WTC11 (cell line): ENCODE measurements around the gene FCER1G. TPM values are rescaled to one million over a fixed set of nuclear protein-coding genes. Genes with fewer than 3 reads are reported as not detected.

Experiments used
- ATAC-seq: fragments of 200-7000 bp; cut with Tn5 transposase; 2 replicates; pipeline ENCODE4 v1.10.0; 2021; ENCODE audit warnings: mild to moderate bottlenecking, moderate library complexity
- CTCF ChIA-PET: fragments of 300-600 bp; sonication (Branson Sonifier 250); formaldehyde crosslinking; loops from one replicate; lab custom pipeline; 2021; ENCODE audit warnings: antibody characterized with exemption; lab: Charles Lee
- POLR2A ChIA-PET: fragments of 350-600 bp; sonication (Branson Sonifier 250); formaldehyde crosslinking; loops from one replicate; lab custom pipeline; 2021; ENCODE audit warnings: antibody characterized with exemption; lab: Charles Lee
- DNase-seq: peaks from one replicate; pipeline ENCODE4 v3.0.0; 2021; ENCODE audit warnings: low spot score
- H3K27ac Mint-ChIP-seq: 2 replicates; pipeline ENCODE4 v1.8.0; 2021; ENCODE audit warnings: mixed read lengths
- H3K27me3 Mint-ChIP-seq: 2 replicates; pipeline ENCODE4 v1.8.0; 2021; ENCODE audit warnings: low read depth, mild to moderate bottlenecking, moderate library complexity, mixed read lengths
- H3K36me3 Mint-ChIP-seq: 2 replicates; pipeline ENCODE4 v1.8.0; 2021; ENCODE audit warnings: mixed read lengths
- H3K4me1 Mint-ChIP-seq: 2 replicates; pipeline ENCODE4 v1.8.0; 2022; ENCODE audit warnings: mixed read lengths
- H3K4me3 Mint-ChIP-seq: 2 replicates; pipeline ENCODE4 v1.8.0; 2021; ENCODE audit warnings: mild to moderate bottlenecking, moderate library complexity, mixed read lengths
- H3K9me3 Mint-ChIP-seq: 2 replicates; pipeline ENCODE4 v1.8.0; 2021; ENCODE audit warnings: mixed read lengths
- EMX1 ChIP-seq: fragments of 250-450 bp; sonication (Bioruptor Pico); IDR thresholded peaks from 2 replicates; pipeline ENCODE4 v1.8.0; 2021; ENCODE audit warnings: mild to moderate bottlenecking
- FOXK1 ChIP-seq: sonication (generic); formaldehyde crosslinking; IDR thresholded peaks from 2 replicates; pipeline ENCODE4 v1.8.0; 2022; ENCODE audit warnings: mild to moderate bottlenecking, moderate library complexity, missing genetic modification reagents
- KAT7 ChIP-seq: sonication (generic); formaldehyde crosslinking; IDR thresholded peaks from 2 replicates; pipeline ENCODE4 v1.8.1; 2023; ENCODE audit warnings: missing genetic modification reagents, mild to moderate bottlenecking, borderline replicate concordance
- NFE2L1 ChIP-seq: sonication (generic); formaldehyde crosslinking; IDR thresholded peaks from 2 replicates; pipeline ENCODE4 v1.8.1; 2023; ENCODE audit warnings: missing genetic modification reagents
- NFYB ChIP-seq: sonication (generic); formaldehyde crosslinking; conservative IDR thresholded peaks from 2 replicates; pipeline ENCODE4 v1.8.0; 2022; ENCODE audit warnings: low read depth, missing genetic modification reagents
- NR2C2 ChIP-seq: sonication (generic); formaldehyde crosslinking; IDR thresholded peaks from 2 replicates; pipeline ENCODE4 v1.8.0; 2022; ENCODE audit warnings: mild to moderate bottlenecking, missing genetic modification reagents
- SP1 ChIP-seq: sonication (generic); formaldehyde crosslinking; conservative IDR thresholded peaks from 2 replicates; pipeline ENCODE4 v1.8.1; 2022; ENCODE audit warnings: missing genetic modification reagents
- TEAD1 ChIP-seq: sonication (generic); formaldehyde crosslinking; IDR thresholded peaks from 2 replicates; pipeline ENCODE4 v1.8.0; 2022; ENCODE audit warnings: mild to moderate bottlenecking, missing genetic modification reagents
- ZNF396 ChIP-seq: fragments of 250-450 bp; sonication (Bioruptor Pico); IDR thresholded peaks from 2 replicates; pipeline ENCODE4 v1.8.0; 2021; ENCODE audit warnings: mild to moderate bottlenecking, moderate library complexity, borderline replicate concordance
- ZNF416 ChIP-seq: fragments of 250-450 bp; sonication (Bioruptor Pico); IDR thresholded peaks from 2 replicates; pipeline ENCODE4 v1.9.0; 2021; ENCODE audit warnings: mild to moderate bottlenecking, inconsistent platforms
- ZNF423 ChIP-seq: fragments of 250-450 bp; sonication (Bioruptor Pico); IDR thresholded peaks from 2 replicates; pipeline ENCODE4 v2.1.2; 2022; ENCODE audit warnings: mild to moderate bottlenecking, moderate library complexity
- total RNA-seq: library from RNA; stranded (reverse); gene quantifications from 3 replicates; pipeline ENCODE4 v1.2.3, GENCODE V29; 2021
- TF ChIP-seq, protein P1 (sequence below): fragments of 250-450 bp; sonication (Bioruptor Pico); IDR thresholded peaks from 2 replicates; pipeline ENCODE4 v1.9.0; 2021; ENCODE audit warnings: mild to moderate bottlenecking
- TF ChIP-seq, protein P2 (sequence below): fragments of 250-450 bp; sonication (Bioruptor Pico); IDR thresholded peaks from 2 replicates; pipeline ENCODE4 v2.1.2; 2022; ENCODE audit warnings: mild to moderate bottlenecking, moderate library complexity
- TF ChIP-seq, protein P3 (sequence below): fragments of 250-450 bp; sonication (Bioruptor Pico); IDR thresholded peaks from 2 replicates; pipeline ENCODE4 v1.9.0; 2021; ENCODE audit warnings: mild to moderate bottlenecking
- TF ChIP-seq, protein P4 (sequence below): sonication (generic); formaldehyde crosslinking; IDR thresholded peaks from 2 replicates; pipeline ENCODE4 v1.8.0; 2023; ENCODE audit warnings: missing genetic modification reagents, mild to moderate bottlenecking, borderline replicate concordance
- TF ChIP-seq, protein P5 (sequence below): sonication (generic); formaldehyde crosslinking; IDR thresholded peaks from 2 replicates; pipeline ENCODE4 v1.8.1; 2023; ENCODE audit warnings: mild to moderate bottlenecking, missing genetic modification reagents, moderate library complexity

FCER1G gene
- total RNA-seq, 1 experiment from 2014 or later, result 0.85 TPM

DNA sequence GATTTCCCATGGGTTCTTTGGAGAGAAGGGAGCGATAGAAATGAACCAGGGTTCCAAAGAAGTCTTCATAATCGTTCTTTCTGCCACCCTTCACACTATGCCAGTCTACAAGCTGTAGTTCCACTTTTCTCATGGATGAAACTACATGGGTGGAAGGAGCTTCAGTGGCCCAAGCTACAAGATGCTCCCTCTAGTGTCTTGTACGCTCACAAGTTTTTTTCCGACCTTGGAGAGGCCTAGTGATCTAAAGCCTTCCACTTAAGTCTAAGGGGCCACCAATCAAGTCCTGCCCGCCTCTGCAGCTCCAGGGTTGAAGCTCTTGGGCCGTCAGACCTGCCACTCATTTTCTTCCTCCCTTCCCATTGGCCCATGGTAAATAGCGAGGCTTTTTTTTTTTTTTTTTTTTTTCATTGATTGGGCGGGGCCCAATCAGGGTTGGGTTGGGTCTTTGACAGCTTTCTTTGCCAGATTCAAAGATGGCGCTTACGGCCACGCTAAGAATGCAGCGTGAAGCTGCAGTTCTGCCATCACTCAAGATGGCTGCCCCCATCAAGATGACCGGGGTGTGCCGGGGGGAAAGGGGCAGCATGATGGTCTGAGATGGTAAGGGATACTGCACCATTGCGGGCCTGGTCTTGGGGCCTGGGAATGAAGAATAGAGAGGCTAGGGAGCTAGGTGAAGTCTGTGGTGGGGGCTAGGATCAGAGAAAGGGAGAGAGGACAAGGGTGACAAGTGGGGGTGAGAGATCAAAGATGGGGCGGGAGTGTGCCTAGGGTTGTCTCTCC, 10.6 kb downstream of the FCER1G start, which contains the start of gene TOMM40L:
TSS of gene TOMM40L (plus strand) at position 527 of the 786 bp plus-strand sequence. CDS start 430 bp downstream, outside the sequence.
- ChIA-PET POLR2A (interaction anchor here (0.6 to 2.2 kb wide), 14 partner anchors 9 to 164 kb away, joined by 3 to 18 read pairs (median 4); partner anchors contain the start of genes ADAMTS4, DEDD, NDUFS2 and PPOX), CTCF (interaction anchor here (0.6 to 5.1 kb wide), 47 partner anchors 9 to 1565 kb away, joined by 3 to 107 read pairs (median 5); partner anchors contain the start of genes ADAMTS4, B4GALT3, F11R and FCER1G)
- Mint-ChIP-seq H3K36me3 (peaks cover 10% of the 10 kb centered on the region), H3K4me1 (peaks cover 28% of the 10 kb centered on the region), H3K27ac (peak within 1 kb of the TSS; percentile 98), H3K27me3 (no peaks in the 10 kb centered on the region), H3K9me3 (no peaks in the 10 kb centered on the region), H3K4me3 (peak within 1 kb of the TSS; percentile 100)
- TF ChIP-seq SP1 (CRISPR knock-in tag), result peak; percentile 49
- 0 out of 2 replicates have a peak, but pooled peaks have one; percentile 38 for TF ChIP-seq NFE2L1 (CRISPR knock-in tag)
- TF ChIP-seq, protein P1, sequence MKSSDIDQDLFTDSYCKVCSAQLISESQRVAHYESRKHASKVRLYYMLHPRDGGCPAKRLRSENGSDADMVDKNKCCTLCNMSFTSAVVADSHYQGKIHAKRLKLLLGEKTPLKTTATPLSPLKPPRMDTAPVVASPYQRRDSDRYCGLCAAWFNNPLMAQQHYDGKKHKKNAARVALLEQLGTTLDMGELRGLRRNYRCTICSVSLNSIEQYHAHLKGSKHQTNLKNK (CRISPR knock-in tag), result 0 out of 2 replicates have a peak, but pooled peaks have one; percentile 28
- 0 out of 2 replicates have a peak, but pooled peaks have one; percentile 39 for TF ChIP-seq TEAD1 (CRISPR knock-in tag)
- peak; percentile 76 for TF ChIP-seq NFYB (CRISPR knock-in tag)
- TF ChIP-seq, protein P2, sequence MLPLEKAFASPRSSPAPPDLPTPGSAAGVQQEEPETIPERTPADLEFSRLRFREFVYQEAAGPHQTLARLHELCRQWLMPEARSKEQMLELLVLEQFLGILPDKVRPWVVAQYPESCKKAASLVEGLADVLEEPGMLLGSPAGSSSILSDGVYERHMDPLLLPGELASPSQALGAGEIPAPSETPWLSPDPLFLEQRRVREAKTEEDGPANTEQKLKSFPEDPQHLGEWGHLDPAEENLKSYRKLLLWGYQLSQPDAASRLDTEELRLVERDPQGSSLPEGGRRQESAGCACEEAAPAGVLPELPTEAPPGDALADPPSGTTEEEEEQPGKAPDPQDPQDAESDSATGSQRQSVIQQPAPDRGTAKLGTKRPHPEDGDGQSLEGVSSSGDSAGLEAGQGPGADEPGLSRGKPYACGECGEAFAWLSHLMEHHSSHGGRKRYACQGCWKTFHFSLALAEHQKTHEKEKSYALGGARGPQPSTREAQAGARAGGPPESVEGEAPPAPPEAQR, result no peak
- no peak for TF ChIP-seq ZNF396
- peak; percentile 46; the same call in 1 of the 2 replicates for TF ChIP-seq FOXK1 (CRISPR knock-in tag)
- TF ChIP-seq ZNF416 (CRISPR knock-in tag), result 0 out of 2 replicates have a peak, but pooled peaks have one; percentile 78
- peak; percentile 52; the same call in 1 of the 2 replicates for TF ChIP-seq ZNF423 (CRISPR knock-in tag)
- DNase-seq, result peak; percentile 88
- ATAC-seq, result peak; percentile 94

DNA sequence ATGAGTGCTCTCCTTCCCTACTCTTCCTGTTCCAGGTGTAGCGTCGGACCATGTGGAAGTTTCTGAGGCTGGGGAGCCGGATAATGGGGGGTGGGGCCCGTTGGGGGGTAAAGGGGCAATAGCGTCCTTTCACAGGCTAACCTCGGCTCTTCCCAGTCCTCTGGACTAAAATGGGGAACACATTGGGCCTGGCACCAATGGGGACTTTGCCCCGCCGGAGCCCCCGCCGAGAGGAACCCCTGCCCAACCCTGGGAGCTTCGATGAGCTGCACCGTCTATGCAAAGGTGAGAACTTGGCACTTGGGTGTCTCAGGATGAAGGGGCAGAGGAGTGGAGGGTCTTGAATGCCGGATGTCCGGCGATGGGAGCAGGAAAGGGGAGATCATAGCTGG, 11.2 kb downstream of the FCER1G start:
- TF ChIP-seq, protein P3, sequence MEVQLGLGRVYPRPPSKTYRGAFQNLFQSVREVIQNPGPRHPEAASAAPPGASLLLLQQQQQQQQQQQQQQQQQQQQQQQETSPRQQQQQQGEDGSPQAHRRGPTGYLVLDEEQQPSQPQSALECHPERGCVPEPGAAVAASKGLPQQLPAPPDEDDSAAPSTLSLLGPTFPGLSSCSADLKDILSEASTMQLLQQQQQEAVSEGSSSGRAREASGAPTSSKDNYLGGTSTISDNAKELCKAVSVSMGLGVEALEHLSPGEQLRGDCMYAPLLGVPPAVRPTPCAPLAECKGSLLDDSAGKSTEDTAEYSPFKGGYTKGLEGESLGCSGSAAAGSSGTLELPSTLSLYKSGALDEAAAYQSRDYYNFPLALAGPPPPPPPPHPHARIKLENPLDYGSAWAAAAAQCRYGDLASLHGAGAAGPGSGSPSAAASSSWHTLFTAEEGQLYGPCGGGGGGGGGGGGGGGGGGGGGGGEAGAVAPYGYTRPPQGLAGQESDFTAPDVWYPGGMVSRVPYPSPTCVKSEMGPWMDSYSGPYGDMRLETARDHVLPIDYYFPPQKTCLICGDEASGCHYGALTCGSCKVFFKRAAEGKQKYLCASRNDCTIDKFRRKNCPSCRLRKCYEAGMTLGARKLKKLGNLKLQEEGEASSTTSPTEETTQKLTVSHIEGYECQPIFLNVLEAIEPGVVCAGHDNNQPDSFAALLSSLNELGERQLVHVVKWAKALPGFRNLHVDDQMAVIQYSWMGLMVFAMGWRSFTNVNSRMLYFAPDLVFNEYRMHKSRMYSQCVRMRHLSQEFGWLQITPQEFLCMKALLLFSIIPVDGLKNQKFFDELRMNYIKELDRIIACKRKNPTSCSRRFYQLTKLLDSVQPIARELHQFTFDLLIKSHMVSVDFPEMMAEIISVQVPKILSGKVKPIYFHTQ (CRISPR knock-in tag), result no peak
- TF ChIP-seq, protein P4, sequence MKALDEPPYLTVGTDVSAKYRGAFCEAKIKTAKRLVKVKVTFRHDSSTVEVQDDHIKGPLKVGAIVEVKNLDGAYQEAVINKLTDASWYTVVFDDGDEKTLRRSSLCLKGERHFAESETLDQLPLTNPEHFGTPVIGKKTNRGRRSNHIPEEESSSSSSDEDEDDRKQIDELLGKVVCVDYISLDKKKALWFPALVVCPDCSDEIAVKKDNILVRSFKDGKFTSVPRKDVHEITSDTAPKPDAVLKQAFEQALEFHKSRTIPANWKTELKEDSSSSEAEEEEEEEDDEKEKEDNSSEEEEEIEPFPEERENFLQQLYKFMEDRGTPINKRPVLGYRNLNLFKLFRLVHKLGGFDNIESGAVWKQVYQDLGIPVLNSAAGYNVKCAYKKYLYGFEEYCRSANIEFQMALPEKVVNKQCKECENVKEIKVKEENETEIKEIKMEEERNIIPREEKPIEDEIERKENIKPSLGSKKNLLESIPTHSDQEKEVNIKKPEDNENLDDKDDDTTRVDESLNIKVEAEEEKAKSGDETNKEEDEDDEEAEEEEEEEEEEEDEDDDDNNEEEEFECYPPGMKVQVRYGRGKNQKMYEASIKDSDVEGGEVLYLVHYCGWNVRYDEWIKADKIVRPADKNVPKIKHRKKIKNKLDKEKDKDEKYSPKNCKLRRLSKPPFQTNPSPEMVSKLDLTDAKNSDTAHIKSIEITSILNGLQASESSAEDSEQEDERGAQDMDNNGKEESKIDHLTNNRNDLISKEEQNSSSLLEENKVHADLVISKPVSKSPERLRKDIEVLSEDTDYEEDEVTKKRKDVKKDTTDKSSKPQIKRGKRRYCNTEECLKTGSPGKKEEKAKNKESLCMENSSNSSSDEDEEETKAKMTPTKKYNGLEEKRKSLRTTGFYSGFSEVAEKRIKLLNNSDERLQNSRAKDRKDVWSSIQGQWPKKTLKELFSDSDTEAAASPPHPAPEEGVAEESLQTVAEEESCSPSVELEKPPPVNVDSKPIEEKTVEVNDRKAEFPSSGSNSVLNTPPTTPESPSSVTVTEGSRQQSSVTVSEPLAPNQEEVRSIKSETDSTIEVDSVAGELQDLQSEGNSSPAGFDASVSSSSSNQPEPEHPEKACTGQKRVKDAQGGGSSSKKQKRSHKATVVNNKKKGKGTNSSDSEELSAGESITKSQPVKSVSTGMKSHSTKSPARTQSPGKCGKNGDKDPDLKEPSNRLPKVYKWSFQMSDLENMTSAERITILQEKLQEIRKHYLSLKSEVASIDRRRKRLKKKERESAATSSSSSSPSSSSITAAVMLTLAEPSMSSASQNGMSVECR (CRISPR knock-in tag), result no peak
- TF ChIP-seq, protein P5, sequence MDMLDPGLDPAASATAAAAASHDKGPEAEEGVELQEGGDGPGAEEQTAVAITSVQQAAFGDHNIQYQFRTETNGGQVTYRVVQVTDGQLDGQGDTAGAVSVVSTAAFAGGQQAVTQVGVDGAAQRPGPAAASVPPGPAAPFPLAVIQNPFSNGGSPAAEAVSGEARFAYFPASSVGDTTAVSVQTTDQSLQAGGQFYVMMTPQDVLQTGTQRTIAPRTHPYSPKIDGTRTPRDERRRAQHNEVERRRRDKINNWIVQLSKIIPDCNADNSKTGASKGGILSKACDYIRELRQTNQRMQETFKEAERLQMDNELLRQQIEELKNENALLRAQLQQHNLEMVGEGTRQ, result no peak
- TF ChIP-seq FOXK1 (CRISPR knock-in tag) (0 out of 2 replicates have a peak, but pooled peaks have one; percentile 0), EMX1 (CRISPR knock-in tag) (no peak), KAT7 (no peak), NR2C2 (CRISPR knock-in tag) (no peak)
- no peaks in the 10 kb centered on the region for H3K9me3 Mint-ChIP-seq

More for the DNA sequence above, 11.2 kb downstream of the FCER1G start:
- DNase-seq, result no peak
- Mint-ChIP-seq H3K4me1 (peaks cover 28% of the 10 kb centered on the region), H3K27me3 (no peaks in the 10 kb centered on the region), H3K36me3 (peaks cover 10% of the 10 kb centered on the region), H3K4me3 (peak overlapping the region; percentile 100), H3K27ac (peak overlapping the region; percentile 98; the same call in 1 of the 2 replicates)
- CTCF ChIA-PET, result interaction anchor here (0.8 to 5.1 kb wide), 46 partner anchors 8 to 228 kb away, joined by 3 to 107 read pairs (median 5); partner anchors contain the start of genes ADAMTS4, FCER1G, MPZ and NDUFS2
- no peak for ATAC-seq
- POLR2A ChIA-PET, result interaction anchor here (0.6 to 2.2 kb wide), 11 partner anchors 9 to 163 kb away, joined by 3 to 18 read pairs (median 5); partner anchors contain the start of genes ADAMTS4, NDUFS2 and PPOX
